ENCODE data around the gene HOXA7.

The HOXA7 gene

GRCh38 chr7:27193335-27194001 lies 37.0 kb upstream of the HOXA7 start:
- DNase-seq, result no peak

DNA sequence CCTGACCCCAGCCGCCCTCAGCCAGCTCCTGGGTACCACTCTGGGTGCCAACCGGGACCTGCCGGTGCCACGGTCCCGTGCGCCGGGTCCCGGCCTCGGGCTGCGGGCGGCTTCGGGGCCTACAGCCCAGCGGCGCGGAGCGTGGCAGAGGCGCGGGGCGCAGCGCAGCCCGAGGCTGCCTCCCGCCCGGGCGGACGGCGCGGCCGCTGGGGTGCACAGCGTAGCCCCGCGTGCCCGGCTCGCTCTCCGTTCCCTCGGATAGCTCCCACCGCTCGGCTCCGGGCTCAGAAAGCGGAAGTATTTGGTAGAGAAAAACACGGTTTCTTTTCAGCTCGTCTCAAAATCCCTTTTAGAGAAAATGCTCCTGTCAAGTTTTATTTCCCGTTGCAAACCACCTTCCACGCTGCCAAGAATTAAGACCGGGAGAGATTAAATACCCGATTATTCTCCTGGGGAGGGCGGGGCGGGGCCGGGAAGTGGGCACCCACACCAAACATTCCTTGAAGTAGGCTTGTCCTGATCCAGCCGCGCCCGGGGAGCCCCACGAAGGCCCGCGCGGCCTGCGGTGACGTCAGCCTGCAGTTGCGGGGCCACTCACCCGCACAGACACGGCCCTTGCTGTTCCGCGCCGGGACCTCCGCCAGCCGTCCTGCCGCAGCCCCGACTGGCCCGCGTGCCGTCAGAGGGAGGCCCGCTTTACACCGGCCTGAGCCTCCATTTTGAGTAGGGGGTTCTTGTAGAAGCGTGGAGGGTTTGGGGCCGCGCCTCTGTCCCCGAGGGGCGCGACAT lies 36.3 kb upstream of the HOXA7 start:
- no peak for DNase-seq

DNA sequence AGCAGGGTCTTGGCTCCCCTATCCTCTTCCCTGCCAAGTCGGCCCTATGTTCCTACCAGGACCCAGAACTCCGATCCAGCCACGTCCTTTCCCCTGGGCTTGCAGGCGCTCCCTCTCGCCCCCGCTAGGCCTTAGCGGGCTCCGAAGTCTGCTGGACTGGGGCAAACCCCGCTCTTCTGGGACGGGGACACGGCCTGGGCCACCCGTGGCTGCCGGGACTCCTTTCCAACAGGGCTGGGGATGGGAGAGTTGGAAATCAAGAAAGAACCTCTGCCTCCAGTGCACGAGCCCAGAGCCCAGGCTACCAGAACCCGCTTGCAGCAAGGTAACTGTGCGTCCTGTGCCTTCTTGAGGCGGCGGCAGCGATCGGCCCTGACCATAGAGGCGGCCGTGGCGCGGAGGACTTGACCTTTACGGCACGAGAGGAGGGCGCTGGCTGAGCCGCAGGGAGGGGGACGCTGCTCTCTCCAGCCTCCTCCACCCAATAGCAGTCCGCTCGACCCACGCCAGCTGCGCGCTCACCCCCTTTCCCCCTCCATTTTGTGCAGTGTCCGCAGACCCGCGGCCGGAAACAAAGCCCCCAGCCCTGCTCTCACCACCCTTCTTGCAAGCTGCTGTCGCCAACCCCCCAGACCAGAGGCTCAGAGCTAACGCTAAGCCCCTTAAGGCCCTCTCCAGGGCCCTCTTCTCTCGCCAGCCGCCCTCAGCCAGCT lies 35.5 kb upstream of the HOXA7 start:
- no peak for DNase-seq

DNA sequence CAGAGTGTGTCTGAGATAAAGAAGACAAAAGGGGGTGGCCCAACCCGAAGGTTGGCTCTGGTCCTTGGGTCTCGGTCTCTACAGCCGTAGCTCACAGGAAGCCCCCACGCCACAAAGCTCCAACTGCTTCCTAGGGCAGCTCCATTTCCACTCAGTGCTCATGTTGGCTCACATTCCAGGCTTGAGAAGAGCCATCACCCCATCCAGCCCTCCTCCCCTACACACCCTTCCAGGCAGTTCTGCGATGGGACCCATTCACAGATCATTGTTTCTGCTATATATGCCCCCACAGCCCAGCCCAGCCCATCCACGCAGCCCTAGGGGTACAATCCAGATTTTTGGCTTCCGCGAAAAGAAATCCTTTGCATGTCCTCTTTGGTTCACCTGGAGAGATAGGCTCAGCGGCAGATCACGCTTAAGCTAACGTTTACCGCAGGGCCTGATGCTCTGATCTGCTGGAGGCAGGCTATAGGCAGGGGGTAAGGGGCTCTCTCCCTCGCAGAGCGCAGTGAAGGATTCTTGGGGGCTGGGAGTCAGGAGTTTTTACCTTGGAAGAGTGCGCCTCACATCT lies 34.8 kb upstream of the HOXA7 start:
- no peak for DNase-seq

GRCh38 chr7:27189997-27190748 lies 33.7 kb upstream of the HOXA7 start:
- DNase-seq, result no peak

GRCh38 chr7:27189295-27189996 lies 33.0 kb upstream of the HOXA7 start:
- DNase-seq, result no peak

DNA sequence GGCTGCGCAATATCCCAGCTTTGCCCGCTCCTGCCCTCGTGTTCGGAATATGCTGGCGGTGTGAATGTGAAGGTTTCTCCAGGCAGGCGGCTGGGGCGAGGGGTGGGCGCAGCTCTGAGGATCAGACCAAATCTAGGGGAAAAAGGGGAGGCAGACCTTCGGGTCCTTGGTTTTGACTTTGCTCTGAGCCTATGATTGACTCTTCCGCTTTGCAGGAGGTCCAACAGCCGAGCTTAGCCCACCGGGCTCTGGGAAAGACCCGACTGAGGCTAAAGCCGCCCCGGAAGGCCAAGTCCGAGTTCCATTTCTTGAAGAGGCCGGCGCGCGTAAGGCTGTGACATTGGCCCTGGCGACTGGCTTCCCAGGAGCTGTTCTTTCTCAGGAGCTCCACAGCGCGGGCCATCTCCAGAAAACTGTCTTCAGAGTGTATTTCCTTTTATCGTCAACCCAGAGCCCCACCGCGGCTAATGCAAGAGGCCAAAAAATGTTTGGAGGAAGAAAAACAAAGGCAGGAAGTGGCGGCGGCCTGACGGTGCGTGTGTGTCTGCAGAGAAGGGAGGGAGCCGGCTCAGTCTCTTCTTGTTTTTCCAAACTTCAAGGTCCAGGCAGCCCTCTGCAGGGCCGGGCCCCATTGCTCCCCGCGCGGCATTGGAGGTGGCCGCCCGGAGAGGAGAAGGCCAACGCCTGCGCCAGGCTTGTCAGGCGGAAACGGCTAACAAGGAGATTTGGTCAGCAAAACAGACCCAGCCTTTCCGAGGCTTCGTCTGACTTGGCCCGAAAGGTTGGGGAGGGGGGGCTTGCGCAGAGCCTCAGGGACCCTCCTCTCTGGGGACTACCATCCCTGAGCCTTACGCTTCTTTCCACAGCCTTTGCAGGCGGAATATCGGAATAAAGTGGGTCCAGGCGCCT lies 32.2 kb upstream of the HOXA7 start:
- DNase-seq, result no peak

DNA sequence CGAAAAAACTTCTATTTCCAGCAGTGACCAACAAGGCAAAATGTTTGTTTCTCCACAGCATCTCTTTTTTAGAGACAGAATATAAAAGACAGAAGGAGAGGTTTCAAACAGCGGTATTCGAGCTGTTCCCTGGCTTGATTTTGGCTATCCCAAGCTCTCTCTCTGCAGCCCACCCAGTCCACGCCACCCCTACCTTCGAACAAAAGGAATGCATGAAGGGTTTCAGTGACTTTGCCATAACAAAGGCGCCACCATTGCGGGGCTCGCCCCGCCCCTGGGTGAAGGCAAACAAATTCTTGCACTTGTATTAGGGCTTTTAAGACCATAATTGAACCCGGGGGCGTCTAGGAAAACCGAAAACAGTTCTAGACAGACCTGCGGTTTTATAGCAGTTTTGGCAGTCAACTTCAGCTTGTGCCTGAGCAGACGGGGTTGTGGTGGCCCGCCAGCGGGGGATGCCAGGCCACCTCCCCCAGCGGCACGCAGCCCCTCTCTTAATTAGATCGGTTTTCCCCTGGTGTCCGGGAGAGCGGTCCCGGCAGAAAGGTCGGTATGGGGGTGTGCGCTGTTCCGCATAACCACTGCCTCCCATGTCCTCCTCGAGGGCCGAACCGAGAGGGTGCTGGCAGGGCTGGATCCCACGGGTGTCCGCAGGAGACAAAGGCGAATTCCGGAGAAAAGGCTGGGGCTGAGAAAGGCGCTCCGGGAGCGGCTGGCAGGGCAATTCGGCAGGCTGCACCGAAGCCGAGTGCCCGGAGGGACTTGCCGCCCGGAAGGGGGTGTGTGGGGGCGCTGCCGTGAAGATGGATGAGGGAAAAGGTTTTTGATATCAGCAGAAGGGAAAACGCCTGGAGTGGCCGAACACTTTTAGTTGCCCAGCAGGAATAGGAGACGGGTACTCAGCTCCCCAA lies 31.3 kb upstream of the HOXA7 start:
- no peak for DNase-seq

- no peak for DNase-seq
Measured at GRCh38 chr7:27186668-27187474, 30.4 kb upstream of the HOXA7 start.

DNA sequence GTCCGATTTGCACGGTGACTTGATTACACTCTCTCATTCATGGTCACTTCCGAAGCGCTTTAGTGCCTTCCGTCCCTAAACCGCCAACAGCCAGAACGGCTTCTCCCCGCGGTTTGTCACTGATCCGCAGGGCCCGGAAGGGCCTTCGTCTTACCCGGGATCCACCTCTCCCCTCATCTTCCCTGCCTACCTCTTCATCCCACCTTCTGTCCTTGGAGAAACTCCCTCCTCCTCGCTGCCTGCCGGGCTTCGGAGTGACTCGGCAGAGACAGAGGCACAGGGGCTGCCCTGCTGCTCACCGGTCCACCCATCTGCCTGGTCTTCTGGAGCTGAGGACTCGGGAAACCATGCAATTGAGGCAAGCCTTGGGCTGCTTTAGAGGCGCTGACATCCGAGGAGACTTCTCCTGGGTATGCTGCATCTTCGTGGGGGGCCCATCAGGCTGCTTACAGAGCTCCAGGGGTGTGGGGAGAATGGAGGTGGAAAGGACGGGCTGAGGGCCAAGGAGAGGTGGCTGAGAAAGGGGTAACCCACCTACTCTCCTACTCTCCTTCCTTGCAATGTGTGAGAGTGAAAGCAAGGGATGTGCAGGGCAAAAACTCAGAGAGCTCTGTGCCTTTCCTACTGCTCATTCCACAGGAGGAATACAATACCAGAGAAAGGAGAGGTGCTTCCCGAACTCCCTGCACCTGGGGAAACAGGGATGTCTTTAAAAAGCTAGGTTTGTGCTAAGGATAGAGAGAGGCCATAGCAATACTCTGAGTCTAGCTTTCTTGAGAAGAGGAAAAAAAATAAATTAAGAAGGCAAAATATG lies 29.6 kb upstream of the HOXA7 start:
- no peak for DNase-seq

GRCh38 chr7:27185013-27185853 lies 28.8 kb upstream of the HOXA7 start, which contains the start of gene HOXA11:
TSS of gene HOXA11 (minus strand) at chr7:27185232. CDS start at chr7:27185144, 88 bp downstream.
- DNase-seq, result no peak

- DNase-seq, result no peak
Measured at GRCh38 chr7:27184337-27185012, 28.0 kb upstream of the HOXA7 start.

- no peak for DNase-seq
Measured at GRCh38 chr7:27183682-27184336, 27.3 kb upstream of the HOXA7 start.

DNA sequence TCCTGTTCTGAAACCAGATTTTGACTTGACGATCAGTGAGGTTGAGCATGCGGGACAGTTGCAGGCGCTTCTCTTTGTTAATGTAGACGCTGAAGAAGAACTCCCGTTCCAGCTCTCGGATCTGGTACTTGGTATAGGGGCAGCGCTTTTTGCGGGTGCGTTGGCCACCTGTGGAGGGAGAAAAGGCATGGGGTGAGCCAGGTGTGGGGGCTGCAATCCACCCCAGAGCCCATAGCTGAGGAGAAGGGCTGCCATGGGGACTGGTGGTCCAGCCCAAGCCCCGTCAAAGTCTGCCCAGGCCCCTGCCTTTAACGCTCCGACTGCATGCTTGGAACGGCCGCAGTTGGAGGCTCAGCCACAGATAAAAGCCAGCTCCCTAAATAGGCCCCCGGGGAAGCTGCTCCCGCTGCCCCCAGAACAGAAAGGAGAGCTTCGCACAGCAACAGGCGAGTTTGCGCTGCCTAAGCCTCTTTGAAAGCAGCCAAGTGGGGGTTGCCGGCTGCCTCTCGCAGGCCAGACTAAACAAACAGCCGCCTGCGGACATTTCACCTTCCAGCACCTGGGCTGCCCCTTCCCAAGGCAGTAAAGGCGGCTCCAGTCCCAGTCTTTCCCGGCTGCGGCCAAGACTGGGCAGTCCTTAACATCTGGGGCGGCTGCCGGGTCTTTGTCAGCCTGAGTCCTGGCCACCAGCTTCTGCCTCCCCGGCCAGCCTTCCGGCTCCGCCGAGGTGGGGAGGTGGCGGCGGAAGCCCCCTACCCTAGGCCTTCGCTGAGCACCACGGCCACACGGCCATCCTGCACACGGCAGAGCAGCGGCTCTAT lies 26.6 kb upstream of the HOXA7 start:
- no peak for DNase-seq

- no peak for DNase-seq
Measured at GRCh38 chr7:27182285-27182841, 25.9 kb upstream of the HOXA7 start.

All from activated CD4-positive, alpha-beta T cell treated with anti-CD3 and anti-CD28 coated beads for 4 hours (primary cell).